Neural progenitor cell (in vitro differentiated cells): Measurements from ENCODE around the gene TRIM5.

Source experiments
- CTCF ChIP-seq: fragments of 200-600 bp; sonication (generic); IDR thresholded peaks from 2 replicates; pipeline ENCODE4 v1.5.1; 2017; ENCODE audit warnings: antibody characterized with exemption, mild to moderate bottlenecking
- EZH2 ChIP-seq: fragments of 200-600 bp; sonication (generic); IDR thresholded peaks from 2 replicates; pipeline ENCODE4 v1.6.1; 2017; ENCODE audit warnings: antibody characterized with exemption, mild to moderate bottlenecking, moderate library complexity

GRCh38 chr11:5705688-5706087 is 20.8 kb upstream of the TRIM5 start:
- TF ChIP-seq EZH2 (no peak), CTCF (no peak)
